WTC11 (cell line): ENCODE results near the gene CDH6. TPM values are rescaled to one million over a fixed set of nuclear protein-coding genes. Genes with fewer than 3 reads are reported as not detected.

Experiments used
- ATAC-seq: fragments of 200-7000 bp; cut with Tn5 transposase; 2 replicates; pipeline ENCODE4 v1.10.0; 2021; ENCODE audit warnings: mild to moderate bottlenecking, moderate library complexity
- CTCF ChIA-PET: fragments of 300-600 bp; sonication (Branson Sonifier 250); formaldehyde crosslinking; loops from one replicate; lab custom pipeline; 2021; ENCODE audit warnings: antibody characterized with exemption; lab: Charles Lee
- POLR2A ChIA-PET: fragments of 350-600 bp; sonication (Branson Sonifier 250); formaldehyde crosslinking; loops from one replicate; lab custom pipeline; 2021; ENCODE audit warnings: antibody characterized with exemption; lab: Charles Lee
- DNase-seq: peaks from one replicate; pipeline ENCODE4 v3.0.0; 2021; ENCODE audit warnings: low spot score
- H3K27ac Mint-ChIP-seq: 2 replicates; pipeline ENCODE4 v1.8.0; 2021; ENCODE audit warnings: mixed read lengths
- H3K27me3 Mint-ChIP-seq: 2 replicates; pipeline ENCODE4 v1.8.0; 2021; ENCODE audit warnings: low read depth, mild to moderate bottlenecking, moderate library complexity, mixed read lengths
- H3K36me3 Mint-ChIP-seq: 2 replicates; pipeline ENCODE4 v1.8.0; 2021; ENCODE audit warnings: mixed read lengths
- H3K4me1 Mint-ChIP-seq: 2 replicates; pipeline ENCODE4 v1.8.0; 2022; ENCODE audit warnings: mixed read lengths
- H3K4me3 Mint-ChIP-seq: 2 replicates; pipeline ENCODE4 v1.8.0; 2021; ENCODE audit warnings: mild to moderate bottlenecking, moderate library complexity, mixed read lengths
- H3K9me3 Mint-ChIP-seq: 2 replicates; pipeline ENCODE4 v1.8.0; 2021; ENCODE audit warnings: mixed read lengths
- ARID4B ChIP-seq: sonication (generic); formaldehyde crosslinking; IDR thresholded peaks from 2 replicates; pipeline ENCODE4 v1.8.0; 2023; ENCODE audit warnings: missing genetic modification reagents, mild to moderate bottlenecking, borderline replicate concordance
- ATF3 ChIP-seq: sonication (generic); formaldehyde crosslinking; conservative IDR thresholded peaks from 2 replicates; pipeline ENCODE4 v1.8.1; 2022; ENCODE audit warnings: mild to moderate bottlenecking, missing genetic modification reagents
- E2F1 ChIP-seq: sonication (generic); formaldehyde crosslinking; IDR thresholded peaks from 2 replicates; pipeline ENCODE4 v1.8.0; 2022; ENCODE audit warnings: mild to moderate bottlenecking, missing genetic modification reagents
- ETV6 ChIP-seq: sonication (generic); formaldehyde crosslinking; IDR thresholded peaks from 2 replicates; pipeline ENCODE4 v1.8.1; 2022; ENCODE audit warnings: mild to moderate bottlenecking, missing genetic modification reagents
- FOXJ3 ChIP-seq: sonication (generic); formaldehyde crosslinking; IDR thresholded peaks from 2 replicates; pipeline ENCODE4 v1.9.0; 2021; ENCODE audit warnings: missing genetic modification reagents, mild to moderate bottlenecking, borderline replicate concordance
- HMGA2 ChIP-seq: fragments of 250-450 bp; sonication (Bioruptor Pico); IDR thresholded peaks from 2 replicates; pipeline ENCODE4 v1.4.0; 2021; ENCODE audit warnings: mild to moderate bottlenecking, moderate library complexity
- IRF2 ChIP-seq: sonication (generic); formaldehyde crosslinking; IDR thresholded peaks from 2 replicates; pipeline ENCODE4 v1.8.0; 2022; ENCODE audit warnings: low read depth, missing genetic modification reagents, borderline replicate concordance
- MAX ChIP-seq: sonication (generic); formaldehyde crosslinking; IDR thresholded peaks from 2 replicates; pipeline ENCODE4 v1.8.0; 2022; ENCODE audit warnings: mild to moderate bottlenecking, missing genetic modification reagents
- NFATC4 ChIP-seq: fragments of 250-450 bp; sonication (Bioruptor Pico); IDR thresholded peaks from 2 replicates; pipeline ENCODE4 v1.9.0; 2021; ENCODE audit warnings: mild to moderate bottlenecking
- OVOL2 ChIP-seq: fragments of 250-450 bp; sonication (Bioruptor Pico); IDR thresholded peaks from 2 replicates; pipeline ENCODE4 v1.9.0; 2021; ENCODE audit warnings: mild to moderate bottlenecking, borderline replicate concordance
- SMAD3 ChIP-seq: sonication (generic); formaldehyde crosslinking; IDR thresholded peaks from 2 replicates; pipeline ENCODE4 v1.8.0; 2022; ENCODE audit warnings: missing genetic modification reagents, mild to moderate bottlenecking, borderline replicate concordance
- TEAD4 ChIP-seq: sonication (generic); formaldehyde crosslinking; IDR thresholded peaks from 2 replicates; pipeline ENCODE4 v1.8.0; 2022; ENCODE audit warnings: mild to moderate bottlenecking, missing genetic modification reagents
- ZNF263 ChIP-seq: sonication (generic); formaldehyde crosslinking; IDR thresholded peaks from 2 replicates; pipeline ENCODE4 v1.8.1; 2022; ENCODE audit warnings: low read depth, mild to moderate bottlenecking, moderate library complexity, missing genetic modification reagents
- ZNF416 ChIP-seq: fragments of 250-450 bp; sonication (Bioruptor Pico); IDR thresholded peaks from 2 replicates; pipeline ENCODE4 v1.9.0; 2021; ENCODE audit warnings: mild to moderate bottlenecking, inconsistent platforms
- ZNF423 ChIP-seq: fragments of 250-450 bp; sonication (Bioruptor Pico); IDR thresholded peaks from 2 replicates; pipeline ENCODE4 v2.1.2; 2022; ENCODE audit warnings: mild to moderate bottlenecking, moderate library complexity
- ZNF671 ChIP-seq: fragments of 250-450 bp; sonication (Bioruptor Pico); IDR thresholded peaks from 2 replicates; pipeline ENCODE4 v1.8.0; 2021; ENCODE audit warnings: mild to moderate bottlenecking
- total RNA-seq: library from RNA; stranded (reverse); gene quantifications from 3 replicates; pipeline ENCODE4 v1.2.3, GENCODE V29; 2021
- TF ChIP-seq, protein P1 (sequence below): sonication (generic); formaldehyde crosslinking; IDR thresholded peaks from 2 replicates; pipeline ENCODE4 v1.8.1; 2023; ENCODE audit warnings: mild to moderate bottlenecking, missing genetic modification reagents, moderate library complexity
- TF ChIP-seq, protein P2 (sequence below): fragments of 250-450 bp; sonication (Bioruptor Pico); IDR thresholded peaks from 2 replicates; pipeline ENCODE4 v1.8.0; 2021; ENCODE audit warnings: mild to moderate bottlenecking
- TF ChIP-seq, protein P3 (sequence below): sonication (generic); formaldehyde crosslinking; IDR thresholded peaks from 2 replicates; pipeline ENCODE4 v1.8.1; 2022; ENCODE audit warnings: missing genetic modification reagents, borderline replicate concordance

The CDH6 gene
- total RNA-seq, 1 experiment from 2014 or later, result 2.6 TPM

GRCh38 chr5:31333475-31333874 is 140.0 kb downstream of the CDH6 start (continued):
- TF ChIP-seq, protein P1, sequence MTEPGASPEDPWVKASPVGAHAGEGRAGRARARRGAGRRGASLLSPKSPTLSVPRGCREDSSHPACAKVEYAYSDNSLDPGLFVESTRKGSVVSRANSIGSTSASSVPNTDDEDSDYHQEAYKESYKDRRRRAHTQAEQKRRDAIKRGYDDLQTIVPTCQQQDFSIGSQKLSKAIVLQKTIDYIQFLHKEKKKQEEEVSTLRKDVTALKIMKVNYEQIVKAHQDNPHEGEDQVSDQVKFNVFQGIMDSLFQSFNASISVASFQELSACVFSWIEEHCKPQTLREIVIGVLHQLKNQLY, result no peak
- TF ChIP-seq NFATC4 (CRISPR knock-in tag), result no peak
- TF ChIP-seq ATF3 (CRISPR knock-in tag), result no peak
- no peak for TF ChIP-seq FOXJ3 (CRISPR knock-in tag)
- no peak for TF ChIP-seq TEAD4 (CRISPR knock-in tag)
- no peak for TF ChIP-seq IRF2 (CRISPR knock-in tag)
- TF ChIP-seq ZNF423 (CRISPR knock-in tag), result no peak
- no peak for TF ChIP-seq ARID4B (CRISPR knock-in tag)
- TF ChIP-seq ZNF263 (CRISPR knock-in tag), result no peak
- no peak for TF ChIP-seq ZNF416

- Mint-ChIP-seq H3K27me3 (no peaks in the 10 kb centered on the region), H3K27ac (no peak overlapping the region), H3K4me1 (peaks cover 3% of the 10 kb centered on the region; the same call in 1 of the 2 replicates), H3K36me3 (no peaks in the 10 kb centered on the region), H3K9me3 (no peaks in the 10 kb centered on the region), H3K4me3 (no peak overlapping the region)
- CTCF ChIA-PET, result no interaction called here
- POLR2A ChIA-PET, result no interaction called here
- DNase-seq (no peak), ATAC-seq (no peak)
- TF ChIP-seq MAX (CRISPR knock-in tag), result no peak
- no peak for TF ChIP-seq ZNF671 (CRISPR knock-in tag)
- TF ChIP-seq HMGA2 (CRISPR knock-in tag), result peak; percentile 97
These were observed 140.8 kb downstream of the CDH6 start for GRCh38 chr5:31334061-31334860.

DNA sequence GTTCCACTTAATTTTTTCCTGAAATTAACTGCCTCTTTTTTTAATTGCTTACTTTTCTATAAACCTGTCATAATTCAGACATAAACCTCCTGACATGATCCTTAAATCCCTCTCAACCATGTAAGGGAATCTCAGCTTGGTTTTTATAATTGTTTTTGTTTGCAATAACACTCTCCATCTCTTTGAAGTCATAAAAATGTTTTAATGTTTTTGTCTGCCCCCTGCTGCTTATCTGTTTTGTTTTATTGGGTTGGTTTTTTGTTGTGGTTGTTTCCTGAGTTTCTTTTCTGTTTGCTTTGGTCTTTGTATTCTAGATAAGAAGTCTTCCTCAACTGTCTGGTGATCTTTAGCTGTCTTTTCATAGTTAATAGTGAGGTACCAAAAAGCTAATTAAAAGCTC is 142.0 kb downstream of the CDH6 start:
- Mint-ChIP-seq H3K9me3 (no peaks in the 10 kb centered on the region), H3K27me3 (no peaks in the 10 kb centered on the region), H3K36me3 (no peaks in the 10 kb centered on the region), H3K4me3 (no peak overlapping the region), H3K27ac (no peak overlapping the region), H3K4me1 (peaks cover 3% of the 10 kb centered on the region; the same call in 1 of the 2 replicates)
- TF ChIP-seq ATF3 (CRISPR knock-in tag) (no peak), ETV6 (CRISPR knock-in tag) (no peak), E2F1 (no peak), OVOL2 (CRISPR knock-in tag) (no peak), ZNF416 (no peak), FOXJ3 (CRISPR knock-in tag) (no peak), SMAD3 (CRISPR knock-in tag) (no peak)
- TF ChIP-seq, protein P2, sequence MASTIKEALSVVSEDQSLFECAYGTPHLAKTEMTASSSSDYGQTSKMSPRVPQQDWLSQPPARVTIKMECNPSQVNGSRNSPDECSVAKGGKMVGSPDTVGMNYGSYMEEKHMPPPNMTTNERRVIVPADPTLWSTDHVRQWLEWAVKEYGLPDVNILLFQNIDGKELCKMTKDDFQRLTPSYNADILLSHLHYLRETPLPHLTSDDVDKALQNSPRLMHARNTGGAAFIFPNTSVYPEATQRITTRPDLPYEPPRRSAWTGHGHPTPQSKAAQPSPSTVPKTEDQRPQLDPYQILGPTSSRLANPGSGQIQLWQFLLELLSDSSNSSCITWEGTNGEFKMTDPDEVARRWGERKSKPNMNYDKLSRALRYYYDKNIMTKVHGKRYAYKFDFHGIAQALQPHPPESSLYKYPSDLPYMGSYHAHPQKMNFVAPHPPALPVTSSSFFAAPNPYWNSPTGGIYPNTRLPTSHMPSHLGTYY (CRISPR knock-in tag), result no peak
- TF ChIP-seq, protein P3, sequence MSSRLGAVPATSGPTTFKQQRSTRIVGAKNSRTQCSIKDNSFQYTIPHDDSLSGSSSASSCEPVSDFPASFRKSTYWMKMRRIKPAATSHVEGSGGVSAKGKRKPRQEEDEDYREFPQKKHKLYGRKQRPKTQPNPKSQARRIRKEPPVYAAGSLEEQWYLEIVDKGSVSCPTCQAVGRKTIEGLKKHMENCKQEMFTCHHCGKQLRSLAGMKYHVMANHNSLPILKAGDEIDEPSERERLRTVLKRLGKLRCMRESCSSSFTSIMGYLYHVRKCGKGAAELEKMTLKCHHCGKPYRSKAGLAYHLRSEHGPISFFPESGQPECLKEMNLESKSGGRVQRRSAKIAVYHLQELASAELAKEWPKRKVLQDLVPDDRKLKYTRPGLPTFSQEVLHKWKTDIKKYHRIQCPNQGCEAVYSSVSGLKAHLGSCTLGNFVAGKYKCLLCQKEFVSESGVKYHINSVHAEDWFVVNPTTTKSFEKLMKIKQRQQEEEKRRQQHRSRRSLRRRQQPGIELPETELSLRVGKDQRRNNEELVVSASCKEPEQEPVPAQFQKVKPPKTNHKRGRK (CRISPR knock-in tag), result no peak
- DNase-seq (no peak), ATAC-seq (no peak)
- ChIA-PET POLR2A (no interaction called here), CTCF (no interaction called here)
